Activated CD8-positive, alpha-beta T cell treated with anti-CD3 and anti-CD28 coated beads, Interleukin-2, amount 10 ng/mL, durations not matched to agents 7 days and 5 days (primary cell): Measurements from ENCODE around the gene TEPSIN. TPM values are rescaled to one million over a fixed set of nuclear protein-coding genes. Genes with fewer than 3 reads are reported as not detected.

ENCODE experiments used
- ATAC-seq: fragments of 150-1000 bp; cut with Tn5 transposase; one replicate; pipeline ENCODE4 v1.10.0; 2021; ENCODE audit warnings: moderate library complexity
- CTCF ChIA-PET: fragments of 350-600 bp; sonication (Branson Sonifier 250); formaldehyde crosslinking; loops from one replicate; lab custom pipeline; 2021; ENCODE audit warnings: antibody characterized with exemption; lab: Charles Lee
- POLR2A ChIA-PET: fragments of 350-600 bp; sonication (Branson Sonifier 250); formaldehyde crosslinking; loops from one replicate; lab custom pipeline; 2021; ENCODE audit warnings: antibody characterized with exemption; lab: Charles Lee
- DNase-seq: peaks from one replicate; pipeline ENCODE4 v3.0.0-alpha.2; 2020
- H3K27ac Mint-ChIP-seq: one replicate; pipeline ENCODE4 v1.8.0; 2021; ENCODE audit warnings: mild to moderate bottlenecking, mixed read lengths
- H3K27me3 Mint-ChIP-seq: one replicate; pipeline ENCODE4 v1.8.0; 2021; ENCODE audit warnings: low read depth, mixed read lengths
- H3K36me3 Mint-ChIP-seq: one replicate; pipeline ENCODE4 v1.8.0; 2021; ENCODE audit warnings: low read depth, mixed read lengths
- H3K4me1 Mint-ChIP-seq: one replicate; pipeline ENCODE4 v1.8.0; 2021; ENCODE audit warnings: low read depth, mixed read lengths
- H3K4me3 Mint-ChIP-seq: one replicate; pipeline ENCODE4 v1.8.0; 2021; ENCODE audit warnings: mild to moderate bottlenecking, mixed read lengths
- H3K9me3 Mint-ChIP-seq: one replicate; pipeline ENCODE4 v1.8.0; 2022; ENCODE audit warnings: mixed read lengths; ENCODE audit not compliant: insufficient read depth
- total RNA-seq, 2 experiments: library from RNA; stranded (reverse); gene quantifications; one replicate each; pipeline ENCODE4 v1.2.3, GENCODE V29; 2021

TEPSIN gene
- total RNA-seq, 2 experiments from 2014 or later = 43.8 to 52.7 TPM

- Mint-ChIP-seq H3K27ac (peak within 1 kb of the TSS; percentile 67), H3K36me3 (peaks cover 10% of the 10 kb centered on the region), H3K27me3 (no peaks in the 10 kb centered on the region), H3K4me1 (peaks cover 24% of the 10 kb centered on the region), H3K9me3 (no peaks in the 10 kb centered on the region), H3K4me3 (peak within 1 kb of the TSS; percentile 72)
- ChIA-PET POLR2A (interaction anchor here (1.2 kb wide), 1 partner anchor 16 kb away, joined by 9 read pairs; the partner anchor contains the start of genes NDUFAF8 and TEPSIN), CTCF (interaction anchor here (0.7 to 1.1 kb wide), 3 partner anchors 30 to 261 kb away, joined by 3 read pairs; no protein-coding TSS in a partner anchor)
- DNase-seq (peak; percentile 99), ATAC-seq (peak; percentile 99)
Measured at GRCh38 chr17:81222906-81223761, 15.7 kb downstream of the TEPSIN start, which contains the start of gene CEP131. TSS of gene CEP131 (minus strand) at chr17:81222965. CDS start at chr17:81220056, 2,909 bp downstream.

GRCh38 chr17:81222620-81222905, 16.3 kb downstream of the TEPSIN start:
- CTCF ChIA-PET = interaction anchor here (0.7 to 1.1 kb wide), 3 partner anchors 30 to 262 kb away, joined by 3 read pairs; no protein-coding TSS in a partner anchor
- no peak overlapping the region for H3K27ac Mint-ChIP-seq
- no peak for ATAC-seq

GRCh38 chr17:81221842-81222619, 16.8 kb downstream of the TEPSIN start:
- ChIA-PET CTCF (interaction anchor here (0.6 to 1.1 kb wide), 3 partner anchors 114 to 262 kb away, joined by 3 read pairs; no protein-coding TSS in a partner anchor), POLR2A (interaction anchor here (1.2 kb wide), 1 partner anchor 17 kb away, joined by 9 read pairs; the partner anchor contains the start of genes NDUFAF8 and TEPSIN)
- H3K4me3 Mint-ChIP-seq = peak overlapping the region; percentile 63
- peak overlapping the region; percentile 11 for H3K27ac Mint-ChIP-seq
- ATAC-seq = no peak
- no peaks in the 10 kb centered on the region for H3K9me3 Mint-ChIP-seq
- DNase-seq = no peak
- H3K36me3 Mint-ChIP-seq = peaks cover 4% of the 10 kb centered on the region
- peaks cover 17% of the 10 kb centered on the region for H3K4me1 Mint-ChIP-seq
- H3K27me3 Mint-ChIP-seq = no peaks in the 10 kb centered on the region

More at GRCh38 chr17:81222620-81222905, 16.3 kb downstream of the TEPSIN start:
- POLR2A ChIA-PET = interaction anchor here (1.2 kb wide), 1 partner anchor 16 kb away, joined by 9 read pairs; the partner anchor contains the start of genes NDUFAF8 and TEPSIN
- H3K4me3 Mint-ChIP-seq = peak overlapping the region; percentile 69
- H3K4me1 Mint-ChIP-seq = peaks cover 19% of the 10 kb centered on the region
- H3K9me3 Mint-ChIP-seq = no peaks in the 10 kb centered on the region
- no peak for DNase-seq
- H3K36me3 Mint-ChIP-seq = peaks cover 6% of the 10 kb centered on the region
- no peaks in the 10 kb centered on the region for H3K27me3 Mint-ChIP-seq

GRCh38 chr17:81221371-81221841, 17.4 kb downstream of the TEPSIN start:
- H3K27ac Mint-ChIP-seq = peak overlapping the region; percentile 11

GRCh38 chr17:81219476-81220180, 19.2 kb downstream of the TEPSIN start:
- H3K4me1 Mint-ChIP-seq = peaks cover 17% of the 10 kb centered on the region
- H3K27ac Mint-ChIP-seq = no peak overlapping the region
- H3K4me3 Mint-ChIP-seq = no peak overlapping the region
- ChIA-PET POLR2A (interaction anchor here (1.1 kb wide), 1 partner anchor 12 kb away, joined by 4 read pairs; no protein-coding TSS in a partner anchor), CTCF (no interaction called here)
- no peak for DNase-seq
- peaks cover 4% of the 10 kb centered on the region for H3K36me3 Mint-ChIP-seq
- no peaks in the 10 kb centered on the region for H3K27me3 Mint-ChIP-seq
- no peak for ATAC-seq
- H3K9me3 Mint-ChIP-seq = no peaks in the 10 kb centered on the region

More at GRCh38 chr17:81221371-81221841, 17.4 kb downstream of the TEPSIN start:
- Mint-ChIP-seq H3K4me1 (peaks cover 17% of the 10 kb centered on the region), H3K4me3 (peak overlapping the region; percentile 63), H3K27me3 (no peaks in the 10 kb centered on the region), H3K9me3 (no peaks in the 10 kb centered on the region), H3K36me3 (peaks cover 4% of the 10 kb centered on the region)
- CTCF ChIA-PET = interaction anchor here (0.6 kb wide), 1 partner anchor 79 kb away, joined by 4 read pairs; no protein-coding TSS in a partner anchor
- no peak for ATAC-seq
- no peak for DNase-seq
- POLR2A ChIA-PET = no interaction called here

GRCh38 chr17:81218991-81219390, 19.9 kb downstream of the TEPSIN start:
- CTCF ChIA-PET = no interaction called here
- POLR2A ChIA-PET = no interaction called here
- no peaks in the 10 kb centered on the region for H3K27me3 Mint-ChIP-seq

GRCh38 chr17:81218459-81218858, 20.4 kb downstream of the TEPSIN start:
- no peak overlapping the region for H3K27ac Mint-ChIP-seq
- ChIA-PET CTCF (no interaction called here), POLR2A (no interaction called here)
- H3K4me3 Mint-ChIP-seq = no peak overlapping the region
- no peaks in the 10 kb centered on the region for H3K27me3 Mint-ChIP-seq
- peaks cover 12% of the 10 kb centered on the region for H3K4me1 Mint-ChIP-seq
- peaks cover 2% of the 10 kb centered on the region for H3K36me3 Mint-ChIP-seq
- DNase-seq (no peak), ATAC-seq (no peak)
- H3K9me3 Mint-ChIP-seq = no peaks in the 10 kb centered on the region

More at GRCh38 chr17:81218991-81219390, 19.9 kb downstream of the TEPSIN start:
- H3K9me3 Mint-ChIP-seq = no peaks in the 10 kb centered on the region
- ATAC-seq (no peak), DNase-seq (no peak)
- H3K4me3 Mint-ChIP-seq = no peak overlapping the region
- peaks cover 17% of the 10 kb centered on the region for H3K4me1 Mint-ChIP-seq
- peaks cover 4% of the 10 kb centered on the region for H3K36me3 Mint-ChIP-seq
- H3K27ac Mint-ChIP-seq = no peak overlapping the region

GRCh38 chr17:81217491-81217890, 21.4 kb downstream of the TEPSIN start:
- ATAC-seq (no peak), DNase-seq (no peak)
- H3K4me1 Mint-ChIP-seq = peaks cover 10% of the 10 kb centered on the region
- H3K9me3 Mint-ChIP-seq = no peaks in the 10 kb centered on the region
- ChIA-PET CTCF (no interaction called here), POLR2A (no interaction called here)
- no peaks in the 10 kb centered on the region for H3K27me3 Mint-ChIP-seq
- peaks cover 2% of the 10 kb centered on the region for H3K36me3 Mint-ChIP-seq
- H3K4me3 Mint-ChIP-seq = no peak overlapping the region
- H3K27ac Mint-ChIP-seq = no peak overlapping the region

GRCh38 chr17:81213978-81214377, 24.9 kb downstream of the TEPSIN start:
- no peak for ATAC-seq
- Mint-ChIP-seq H3K4me1 (no peaks in the 10 kb centered on the region), H3K27ac (no peak overlapping the region), H3K36me3 (peaks cover under 1% of the 10 kb centered on the region), H3K27me3 (no peaks in the 10 kb centered on the region), H3K9me3 (no peaks in the 10 kb centered on the region), H3K4me3 (no peak overlapping the region)
- DNase-seq = no peak
- POLR2A ChIA-PET = no interaction called here
- CTCF ChIA-PET = no interaction called here

- no peaks in the 10 kb centered on the region for H3K27me3 Mint-ChIP-seq
- no peaks in the 10 kb centered on the region for H3K36me3 Mint-ChIP-seq
- no peak overlapping the region for H3K27ac Mint-ChIP-seq
- H3K9me3 Mint-ChIP-seq = no peaks in the 10 kb centered on the region
- no peaks in the 10 kb centered on the region for H3K4me1 Mint-ChIP-seq
- CTCF ChIA-PET = no interaction called here
- no peak for DNase-seq
- ATAC-seq = no peak
- no peak overlapping the region for H3K4me3 Mint-ChIP-seq
- POLR2A ChIA-PET = interaction anchor here (0.5 kb wide), 1 partner anchor 23 kb away, joined by 3 read pairs; no protein-coding TSS in a partner anchor
Measured at GRCh38 chr17:81212365-81212764, 26.5 kb downstream of the TEPSIN start.

- Mint-ChIP-seq H3K9me3 (no peaks in the 10 kb centered on the region), H3K4me3 (no peak overlapping the region), H3K27ac (no peak overlapping the region), H3K27me3 (no peaks in the 10 kb centered on the region), H3K4me1 (no peaks in the 10 kb centered on the region), H3K36me3 (no peaks in the 10 kb centered on the region)
- ATAC-seq (no peak), DNase-seq (no peak)
- POLR2A ChIA-PET = interaction anchor here (0.6 kb wide), 1 partner anchor 25 kb away, joined by 3 read pairs; no protein-coding TSS in a partner anchor
- CTCF ChIA-PET = no interaction called here
Measured at GRCh38 chr17:81210868-81211267, 28.0 kb downstream of the TEPSIN start.
